WTC11 (cell line): ENCODE measurements around the gene RGS6.

Source experiments
- TF ChIP-seq, protein P1 (sequence below): sonication (generic); formaldehyde crosslinking; IDR thresholded peaks from 2 replicates; pipeline ENCODE4 v1.8.0; 2022; ENCODE audit warnings: mild to moderate bottlenecking, missing genetic modification reagents
- TF ChIP-seq, protein P2 (sequence below): fragments of 200-600 bp; IDR thresholded peaks from 2 replicates; pipeline ENCODE4 v1.8.0; 2022; ENCODE audit warnings: antibody characterized with exemption

DNA sequence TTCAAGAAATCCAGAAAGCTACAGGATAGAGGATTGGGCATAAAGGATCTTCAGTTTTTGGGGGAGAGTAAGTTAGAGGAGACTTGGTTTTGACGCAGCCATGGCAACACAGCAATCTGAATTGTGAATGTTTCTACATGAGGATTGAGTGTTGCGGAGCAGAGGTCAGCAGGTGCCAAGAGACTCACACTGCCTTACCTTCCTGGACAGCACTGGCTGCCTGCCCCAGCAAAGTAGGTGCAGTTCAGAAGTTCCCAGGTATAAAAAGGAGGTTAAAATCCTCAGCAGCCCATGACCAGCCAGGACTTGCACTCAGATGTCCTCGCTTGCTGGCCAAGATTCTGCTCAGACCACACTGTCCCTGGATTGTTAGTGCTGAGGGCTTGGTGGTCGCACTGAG, 590.6 kb downstream of the RGS6 start:
- TF ChIP-seq, protein P1, sequence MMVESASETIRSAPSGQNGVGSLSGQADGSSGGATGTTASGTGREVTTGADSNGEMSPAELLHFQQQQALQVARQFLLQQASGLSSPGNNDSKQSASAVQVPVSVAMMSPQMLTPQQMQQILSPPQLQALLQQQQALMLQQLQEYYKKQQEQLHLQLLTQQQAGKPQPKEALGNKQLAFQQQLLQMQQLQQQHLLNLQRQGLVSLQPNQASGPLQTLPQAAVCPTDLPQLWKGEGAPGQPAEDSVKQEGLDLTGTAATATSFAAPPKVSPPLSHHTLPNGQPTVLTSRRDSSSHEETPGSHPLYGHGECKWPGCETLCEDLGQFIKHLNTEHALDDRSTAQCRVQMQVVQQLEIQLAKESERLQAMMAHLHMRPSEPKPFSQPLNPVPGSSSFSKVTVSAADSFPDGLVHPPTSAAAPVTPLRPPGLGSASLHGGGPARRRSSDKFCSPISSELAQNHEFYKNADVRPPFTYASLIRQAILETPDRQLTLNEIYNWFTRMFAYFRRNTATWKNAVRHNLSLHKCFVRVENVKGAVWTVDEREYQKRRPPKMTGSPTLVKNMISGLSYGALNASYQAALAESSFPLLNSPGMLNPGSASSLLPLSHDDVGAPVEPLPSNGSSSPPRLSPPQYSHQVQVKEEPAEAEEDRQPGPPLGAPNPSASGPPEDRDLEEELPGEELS: no peak
- TF ChIP-seq, protein P2, sequence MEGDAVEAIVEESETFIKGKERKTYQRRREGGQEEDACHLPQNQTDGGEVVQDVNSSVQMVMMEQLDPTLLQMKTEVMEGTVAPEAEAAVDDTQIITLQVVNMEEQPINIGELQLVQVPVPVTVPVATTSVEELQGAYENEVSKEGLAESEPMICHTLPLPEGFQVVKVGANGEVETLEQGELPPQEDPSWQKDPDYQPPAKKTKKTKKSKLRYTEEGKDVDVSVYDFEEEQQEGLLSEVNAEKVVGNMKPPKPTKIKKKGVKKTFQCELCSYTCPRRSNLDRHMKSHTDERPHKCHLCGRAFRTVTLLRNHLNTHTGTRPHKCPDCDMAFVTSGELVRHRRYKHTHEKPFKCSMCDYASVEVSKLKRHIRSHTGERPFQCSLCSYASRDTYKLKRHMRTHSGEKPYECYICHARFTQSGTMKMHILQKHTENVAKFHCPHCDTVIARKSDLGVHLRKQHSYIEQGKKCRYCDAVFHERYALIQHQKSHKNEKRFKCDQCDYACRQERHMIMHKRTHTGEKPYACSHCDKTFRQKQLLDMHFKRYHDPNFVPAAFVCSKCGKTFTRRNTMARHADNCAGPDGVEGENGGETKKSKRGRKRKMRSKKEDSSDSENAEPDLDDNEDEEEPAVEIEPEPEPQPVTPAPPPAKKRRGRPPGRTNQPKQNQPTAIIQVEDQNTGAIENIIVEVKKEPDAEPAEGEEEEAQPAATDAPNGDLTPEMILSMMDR: no peak
